ENCODE results near the gene MMP26.

The MMP26 gene

GRCh38 chr11:4704054-4704789 lies at the start of gene MMP26:
Gene MMP26, plus strand, starts transcription at chr11:4704784.
- no peak for DNase-seq (ENCODE audit: low read depth)

- no peak for DNase-seq (ENCODE audit: low read depth)
Measured at GRCh38 chr11:4658629-4659445, 45.7 kb upstream of the MMP26 start.

- DNase-seq (ENCODE audit: low read depth): no peak
Measured at GRCh38 chr11:4662876-4663275, 41.7 kb upstream of the MMP26 start.

- DNase-seq (ENCODE audit: low read depth): no peak
Measured at GRCh38 chr11:4664183-4664582, 40.4 kb upstream of the MMP26 start.

- no peak for DNase-seq (ENCODE audit: low read depth)
Measured at GRCh38 chr11:4664786-4665185, 39.8 kb upstream of the MMP26 start.

GRCh38 chr11:4665424-4665823 lies 39.2 kb upstream of the MMP26 start:
- no peak for DNase-seq (ENCODE audit: low read depth)

GRCh38 chr11:4671741-4672140 lies 32.8 kb upstream of the MMP26 start:
- DNase-seq (ENCODE audit: low read depth): no peak

GRCh38 chr11:4672470-4672869 lies 32.1 kb upstream of the MMP26 start:
- DNase-seq (ENCODE audit: low read depth): no peak

GRCh38 chr11:4673781-4674180 lies 30.8 kb upstream of the MMP26 start:
- no peak for DNase-seq (ENCODE audit: low read depth)

GRCh38 chr11:4677948-4678347 lies 26.6 kb upstream of the MMP26 start:
- DNase-seq (ENCODE audit: low read depth): no peak

- no peak for DNase-seq (ENCODE audit: low read depth)
Measured at GRCh38 chr11:4680341-4680740, 24.2 kb upstream of the MMP26 start.

GRCh38 chr11:4682623-4683419 lies 21.8 kb upstream of the MMP26 start:
- no peak for DNase-seq (ENCODE audit: low read depth)

- no peak for DNase-seq (ENCODE audit: low read depth)
Measured at GRCh38 chr11:4684631-4685285, 19.8 kb upstream of the MMP26 start.

GRCh38 chr11:4695442-4695841 lies 9.1 kb upstream of the MMP26 start:
- no peak for DNase-seq (ENCODE audit: low read depth)

- no peak for DNase-seq (ENCODE audit: low read depth)
Measured at GRCh38 chr11:4697585-4697984, 7.0 kb upstream of the MMP26 start, which contains the start of gene OR51E2. Gene OR51E2, minus strand, starts transcription at chr11:4697853. Its CDS starts 15,142 bp downstream, at chr11:4682711.

- DNase-seq (ENCODE audit: low read depth): no peak
Measured at GRCh38 chr11:4699697-4700435, 4.7 kb upstream of the MMP26 start.

GRCh38 chr11:4700436-4700820 lies 4.2 kb upstream of the MMP26 start:
- DNase-seq (ENCODE audit: low read depth): no peak

- no peak for DNase-seq (ENCODE audit: low read depth)
Measured at GRCh38 chr11:4704790-4705334, 278 bp downstream of the MMP26 start.

- DNase-seq (ENCODE audit: low read depth): no peak
Measured at GRCh38 chr11:4713241-4713640, 8.7 kb downstream of the MMP26 start.

- DNase-seq (ENCODE audit: low read depth): no peak
Measured at GRCh38 chr11:4714300-4714699, 9.7 kb downstream of the MMP26 start.
